ENCODE data around the gene ZBTB1. TPM values are rescaled to one million over a fixed set of nuclear protein-coding genes. Genes with fewer than 3 reads are reported as not detected.

Gene ZBTB1
- total RNA-seq, 1 experiment from 2014 or later: 24.7 TPM

DNA sequence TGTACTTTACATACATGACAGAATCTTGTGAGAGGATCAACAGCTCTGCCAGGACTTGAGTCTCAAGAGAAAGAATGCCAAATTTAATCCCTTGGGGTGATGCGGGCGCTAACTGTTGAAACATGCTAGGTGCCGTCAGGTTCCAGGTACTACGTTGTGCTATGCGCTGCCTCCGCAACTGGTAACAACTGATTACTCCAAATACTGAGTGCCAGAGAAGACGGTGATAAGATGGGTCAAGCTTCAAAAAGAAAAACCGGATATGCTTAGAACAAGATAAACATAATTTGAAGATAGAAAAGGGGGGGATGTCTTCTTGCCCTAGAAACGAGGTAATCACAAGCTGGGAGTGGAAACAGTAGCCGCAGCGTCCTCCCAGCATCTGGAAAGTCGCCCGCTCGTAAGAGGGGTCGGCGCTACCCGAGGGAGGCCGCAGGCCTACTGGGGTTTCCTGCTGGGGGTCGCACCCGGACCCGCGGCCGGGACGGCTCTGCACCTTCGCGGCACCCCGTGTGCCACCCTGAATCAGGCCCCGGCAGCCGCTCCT is 1.6 kb upstream of the ZBTB1 start:
- no peak for TF ChIP-seq ZNF532 (CRISPR knock-in tag; IDR thresholded peaks at IDR 0.05; ENCODE audit: borderline replicate concordance)
- TF ChIP-seq ERG (CRISPR knock-in tag; IDR thresholded peaks at IDR 0.05): no peak
- TF ChIP-seq ZNF219 (CRISPR knock-in tag; IDR thresholded peaks at IDR 0.05; ENCODE audit: borderline replicate concordance): no peak
- TF ChIP-seq CREB1 (CRISPR knock-in tag; IDR thresholded peaks at IDR 0.05): no peak
- TF ChIP-seq JAZF1 (CRISPR knock-in tag; IDR thresholded peaks at IDR 0.05): no peak
- TF ChIP-seq, protein P1, sequence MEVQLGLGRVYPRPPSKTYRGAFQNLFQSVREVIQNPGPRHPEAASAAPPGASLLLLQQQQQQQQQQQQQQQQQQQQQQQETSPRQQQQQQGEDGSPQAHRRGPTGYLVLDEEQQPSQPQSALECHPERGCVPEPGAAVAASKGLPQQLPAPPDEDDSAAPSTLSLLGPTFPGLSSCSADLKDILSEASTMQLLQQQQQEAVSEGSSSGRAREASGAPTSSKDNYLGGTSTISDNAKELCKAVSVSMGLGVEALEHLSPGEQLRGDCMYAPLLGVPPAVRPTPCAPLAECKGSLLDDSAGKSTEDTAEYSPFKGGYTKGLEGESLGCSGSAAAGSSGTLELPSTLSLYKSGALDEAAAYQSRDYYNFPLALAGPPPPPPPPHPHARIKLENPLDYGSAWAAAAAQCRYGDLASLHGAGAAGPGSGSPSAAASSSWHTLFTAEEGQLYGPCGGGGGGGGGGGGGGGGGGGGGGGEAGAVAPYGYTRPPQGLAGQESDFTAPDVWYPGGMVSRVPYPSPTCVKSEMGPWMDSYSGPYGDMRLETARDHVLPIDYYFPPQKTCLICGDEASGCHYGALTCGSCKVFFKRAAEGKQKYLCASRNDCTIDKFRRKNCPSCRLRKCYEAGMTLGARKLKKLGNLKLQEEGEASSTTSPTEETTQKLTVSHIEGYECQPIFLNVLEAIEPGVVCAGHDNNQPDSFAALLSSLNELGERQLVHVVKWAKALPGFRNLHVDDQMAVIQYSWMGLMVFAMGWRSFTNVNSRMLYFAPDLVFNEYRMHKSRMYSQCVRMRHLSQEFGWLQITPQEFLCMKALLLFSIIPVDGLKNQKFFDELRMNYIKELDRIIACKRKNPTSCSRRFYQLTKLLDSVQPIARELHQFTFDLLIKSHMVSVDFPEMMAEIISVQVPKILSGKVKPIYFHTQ (CRISPR knock-in tag; IDR thresholded peaks at IDR 0.05): no peak
- TF ChIP-seq ZNF423 (CRISPR knock-in tag; IDR thresholded peaks at IDR 0.05): no peak
- no peak for TF ChIP-seq OVOL2 (CRISPR knock-in tag; IDR thresholded peaks at IDR 0.05; ENCODE audit: borderline replicate concordance)
- no peak for TF ChIP-seq NR3C1 (CRISPR knock-in tag; conservative IDR thresholded peaks at IDR 0.05; ENCODE audit: low read depth)
- TF ChIP-seq ZNF281 (CRISPR knock-in tag; IDR thresholded peaks at IDR 0.05): no peak
- TF ChIP-seq ESRRA (CRISPR knock-in tag; IDR thresholded peaks at IDR 0.05; ENCODE audit: borderline replicate concordance): no peak
- no peak for TF ChIP-seq TEAD4 (CRISPR knock-in tag; IDR thresholded peaks at IDR 0.05)
- TF ChIP-seq ATF3 (CRISPR knock-in tag; conservative IDR thresholded peaks at IDR 0.05): no peak
- TF ChIP-seq NR1H2 (CRISPR knock-in tag; IDR thresholded peaks at IDR 0.05): no peak
- ChIA-PET POLR2A (interaction anchor here (0.5 to 2.8 kb wide), 4 partner anchors 18 to 972 kb away, joined by 3 to 10 read pairs (median 4); partner anchors contain the start of genes HSPA2 and MTHFD1), CTCF (interaction anchor here (3.3 kb wide), 1 partner anchor 8 kb away, joined by 10 read pairs; no protein-coding TSS in a partner anchor)
- Mint-ChIP-seq H3K9me3 (no peaks in the 10 kb centered on the region), H3K36me3 (peaks cover 6% of the 10 kb centered on the region), H3K27me3 (ENCODE audit: low read depth) (no peaks in the 10 kb centered on the region), H3K4me1 (peaks cover 44% of the 10 kb centered on the region), H3K4me3 (peak overlapping the region; percentile 81), H3K27ac (peak overlapping the region; percentile 96)
- no peak for ATAC-seq
- no peak for DNase-seq (ENCODE audit: low spot score)
